Thymus (tissue), 11 donors: Measurements from ENCODE around the gene OXLD1. TPM values are rescaled to one million over a fixed set of nuclear protein-coding genes. Genes with fewer than 3 reads are reported as not detected.
"Not testable (repeated sequence)": the region's sequence is repeated elsewhere in the genome, so short reads cannot be mapped to it uniquely, and the experiment has no call there.

Experiments used
- DNase-seq, 9 donors: peaks; one replicate each; pipeline ENCODE4 v3.0.0-alpha.2; 2013; ENCODE audit warnings: low spot score in 9 of 9, low read depth in 6 of 9, missing footprints in 1 of 9
- H3K27ac ChIP-seq, 2 donors: one replicate each; pipeline ENCODE4 v1.5.1; 2013; ENCODE audit warnings: control low read depth in 1 of 2, low read depth in 1 of 2, low read length in 1 of 2, mild to moderate bottlenecking in 1 of 2, moderate library complexity in 1 of 2
- H3K27me3 ChIP-seq, 2 donors: one replicate each; pipeline ENCODE4 v1.5.1; 2013; ENCODE audit warnings: low read length in 1 of 2; ENCODE audit not compliant: control insufficient read depth in 2 of 2, insufficient read depth in 1 of 2
- H3K36me3 ChIP-seq, 2 donors: one replicate each; pipeline ENCODE4 v1.5.1; 2013; ENCODE audit warnings: low read length in 1 of 2, mild to moderate bottlenecking in 1 of 2, moderate library complexity in 1 of 2; ENCODE audit not compliant: control insufficient read depth in 2 of 2, insufficient read depth in 2 of 2
- H3K4me1 ChIP-seq, 2 donors: one replicate each; pipeline ENCODE4 v1.5.1; 2013; ENCODE audit warnings: low read length in 2 of 2; ENCODE audit not compliant: control insufficient read depth in 2 of 2, insufficient read depth in 2 of 2
- H3K4me3 ChIP-seq, 2 donors: one replicate each; pipeline ENCODE4 v1.5.1; 2013; ENCODE audit warnings: low read length in 2 of 2, control low read depth in 1 of 2, mild to moderate bottlenecking in 1 of 2
- H3K9me3 ChIP-seq, 2 donors: one replicate each; pipeline ENCODE4 v1.5.1; 2013; ENCODE audit warnings: low read length in 1 of 2, mild to moderate bottlenecking in 1 of 2; ENCODE audit not compliant: control insufficient read depth in 2 of 2, insufficient read depth in 1 of 2
- WGBS: extraction: QIAGEN DNeasy Blood & Tissue Kit; methylation state at CpG from one replicate; pipeline ENCODE4 v1.1.7; 2013; 5-methylcytosine and 5-hydroxymethylcytosine counted together
- polyA plus RNA-seq: library from polyadenylated mRNA; stranded (reverse); fragments of 200-250 nt; gene quantifications from one replicate; pipeline ENCODE4 v1.2.3, GENCODE V29; 2013
- total RNA-seq: library from RNA; stranded (reverse); fragments of 120-200 nt; gene quantifications from one replicate; pipeline ENCODE4 v1.2.4, GENCODE V29; 2013
- donor health status: healthy.

OXLD1 gene
- total and polyA plus RNA-seq, 2 donors, result 60.9 to 83.0 TPM

GRCh38 chr17:81638683-81639082 is 27.7 kb downstream of the OXLD1 start:
- Histone ChIP-seq H3K36me3 (peaks cover 0 to 2% of the 10 kb centered on the region in 2 donors), H3K4me3 (no peak overlapping the region), H3K27ac (no peak overlapping the region), H3K27me3 (no peaks in the 10 kb centered on the region), H3K4me1 (peaks cover 14 to 16% of the 10 kb centered on the region in 2 donors), H3K9me3 (no peaks in the 10 kb centered on the region)
- no peak for DNase-seq
- WGBS, result 97% methylated on average over 4 of the region's 4 CpGs

DNA sequence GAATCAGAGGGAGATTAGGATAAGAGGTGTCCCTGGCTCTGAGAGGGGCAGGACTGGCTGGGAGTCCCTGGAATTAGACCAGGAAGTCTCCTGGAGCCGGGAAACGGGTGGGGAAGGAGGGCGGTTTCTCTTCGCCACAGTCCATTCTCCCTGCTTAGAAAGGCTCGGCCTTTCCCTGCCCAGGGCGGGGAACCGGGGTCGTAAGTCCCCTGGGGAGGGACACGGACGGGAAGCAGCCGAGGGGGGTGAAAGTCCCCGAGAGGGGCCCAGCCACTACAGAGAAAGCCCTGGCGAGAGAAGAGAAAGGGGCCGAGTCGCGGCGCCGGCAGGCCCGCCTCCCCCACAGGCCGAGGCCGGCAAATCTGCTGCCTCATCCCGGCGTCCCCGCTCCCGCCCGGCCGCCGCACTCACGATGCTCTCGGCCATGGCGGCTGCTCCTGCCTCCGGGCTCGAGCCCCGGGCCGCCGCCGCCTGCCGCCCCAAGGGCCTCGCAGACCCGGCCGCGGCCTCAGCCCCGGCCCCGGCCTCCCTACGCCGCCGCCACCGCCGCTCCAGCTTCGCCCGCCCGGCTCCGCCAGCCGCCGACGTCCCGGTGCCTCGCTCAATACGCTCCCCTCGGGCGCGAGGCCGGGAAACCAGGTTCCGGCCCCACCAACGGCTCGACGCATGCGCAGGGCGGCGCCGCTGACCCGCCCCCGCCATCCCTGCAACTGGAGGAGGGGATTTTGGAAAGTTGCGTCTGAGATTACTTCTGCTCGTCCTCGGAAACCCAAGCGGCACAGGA is 29.7 kb downstream of the OXLD1 start, which contains the start of the genes NPLOC4 and TSPAN10:
TSS of gene NPLOC4 (minus strand) at position 608 of the 784 bp plus-strand sequence. CDS start at position 426, 182 bp downstream.
TSS of gene TSPAN10 (plus strand) at position 692 of the 784 bp plus-strand sequence. CDS start 5,217 bp downstream, outside the sequence.
- WGBS, result under 1% methylated on average over 77 of the region's 77 CpGs
- Histone ChIP-seq H3K4me1 (peaks cover 14 to 16% of the 10 kb centered on the region in 2 donors), H3K36me3 (peaks cover 0 to 5% of the 10 kb centered on the region in 2 donors), H3K4me3 (peak within 1 kb of the TSS; percentile 86 to 94), H3K9me3 (no peaks in the 10 kb centered on the region), H3K27ac (peak within 1 kb of the TSS; percentile 40 to 84), H3K27me3 (no peaks in the 10 kb centered on the region)
- peak; percentile 42 to 86 (median 68) for DNase-seq

- peak overlapping the region in 1 of 2 donors; percentile 40 for H3K27ac ChIP-seq
- WGBS, result 56% methylated on average over 18 of the region's 18 CpGs
- H3K4me3 ChIP-seq, result peak overlapping the region; percentile 86 to 94
- no peaks in the 10 kb centered on the region for H3K27me3 ChIP-seq
- peaks cover 14 to 16% of the 10 kb centered on the region in 2 donors for H3K4me1 ChIP-seq
- no peak for DNase-seq
- no peaks in the 10 kb centered on the region for H3K9me3 ChIP-seq
- peaks cover 4 to 9% of the 10 kb centered on the region in 2 donors for H3K36me3 ChIP-seq
Measured at GRCh38 chr17:81635973-81636504, 30.4 kb downstream of the OXLD1 start.

DNA sequence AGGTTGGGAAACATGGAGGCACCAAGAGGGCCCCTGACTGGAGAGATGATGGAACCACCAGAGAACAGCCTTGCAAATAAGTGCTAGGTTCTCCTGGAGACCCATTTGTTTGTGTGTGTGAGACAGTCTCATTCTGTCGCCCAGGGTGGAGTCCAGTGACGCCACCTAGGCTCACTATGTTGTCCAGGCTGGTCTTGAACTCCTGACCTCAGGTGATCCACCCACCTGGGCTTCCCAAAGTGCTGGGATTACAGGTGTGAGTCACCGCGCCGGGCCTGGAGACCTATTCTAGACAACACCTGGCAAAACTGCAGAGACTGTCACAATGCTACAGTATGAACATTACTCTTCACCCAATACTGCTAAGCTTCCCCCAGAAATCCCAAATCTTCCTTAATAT is 31.0 kb downstream of the OXLD1 start:
- Histone ChIP-seq H3K27ac (no peak overlapping the region), H3K4me3 (no peak overlapping the region), H3K4me1 (peaks cover 14 to 16% of the 10 kb centered on the region in 2 donors), H3K36me3 (peaks cover 4 to 9% of the 10 kb centered on the region in 2 donors), H3K9me3 (no peaks in the 10 kb centered on the region), H3K27me3 (no peaks in the 10 kb centered on the region)
- WGBS, result 97% methylated on average over 5 of the region's 5 CpGs
- no peak for DNase-seq

- H3K4me1 ChIP-seq, result peaks cover 12% of the 10 kb centered on the region in 2 donors
- WGBS, result 82% methylated on average over 7 of the region's 7 CpGs
- no peaks in the 10 kb centered on the region for H3K27me3 ChIP-seq
- H3K36me3 ChIP-seq, result peaks cover 25 to 37% of the 10 kb centered on the region in 2 donors
- no peak overlapping the region for H3K27ac ChIP-seq
- H3K4me3 ChIP-seq, result no peak overlapping the region
- no peak for DNase-seq
- H3K9me3 ChIP-seq, result no peaks in the 10 kb centered on the region
Measured at GRCh38 chr17:81631482-81631881, 34.9 kb downstream of the OXLD1 start.

GRCh38 chr17:81630274-81630673 is 36.1 kb downstream of the OXLD1 start:
- Histone ChIP-seq H3K9me3 (no peaks in the 10 kb centered on the region), H3K27me3 (no peaks in the 10 kb centered on the region), H3K4me3 (no peak overlapping the region), H3K27ac (no peak overlapping the region), H3K4me1 (peaks cover 1 to 2% of the 10 kb centered on the region in 2 donors), H3K36me3 (peaks cover 32 to 48% of the 10 kb centered on the region in 2 donors)
- DNase-seq, result no peak
- WGBS, result 97% methylated on average over 8 of the region's 8 CpGs

- Histone ChIP-seq H3K27ac (no peak overlapping the region), H3K4me3 (no peak overlapping the region), H3K4me1 (no peaks in the 10 kb centered on the region), H3K36me3 (peaks cover 67 to 72% of the 10 kb centered on the region in 2 donors), H3K9me3 (peaks cover 0 to 4% of the 10 kb centered on the region in 2 donors), H3K27me3 (no peaks in the 10 kb centered on the region)
- no peak for DNase-seq
- WGBS, result 97% methylated on average over 11 of the region's 11 CpGs
Measured at GRCh38 chr17:81621494-81622130, 44.8 kb downstream of the OXLD1 start.

DNA sequence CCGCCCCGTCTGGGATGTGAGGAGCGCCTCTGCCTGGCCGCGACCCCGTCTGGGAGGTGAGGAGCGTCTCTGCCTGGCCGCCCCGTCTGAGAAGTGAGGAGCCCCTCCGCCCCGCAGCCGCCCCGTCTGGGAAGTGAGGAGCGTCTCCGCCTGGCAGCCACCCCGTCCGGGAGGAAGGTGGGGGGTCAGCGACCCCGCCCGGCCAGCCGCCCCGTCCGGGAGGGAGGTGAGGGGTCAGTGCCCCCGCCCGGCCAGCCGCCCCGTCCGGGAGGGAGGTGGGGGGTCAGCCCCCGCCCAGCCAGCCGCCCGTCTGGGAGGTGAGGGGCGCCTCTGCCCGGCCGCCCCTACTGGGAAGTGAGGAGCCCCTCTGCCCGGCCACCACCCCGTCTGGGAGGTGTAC is 48.1 kb downstream of the OXLD1 start:
- H3K9me3 ChIP-seq, H3K27me3 ChIP-seq, H3K4me3 ChIP-seq, H3K27ac ChIP-seq, DNase-seq: not testable (repeated sequence)
- WGBS, result 97% methylated on average over 30 of the region's 36 CpGs
- peaks cover 0 to 13% of the 10 kb centered on the region in 2 donors for H3K4me1 ChIP-seq
- H3K36me3 ChIP-seq, result peaks cover 60 to 68% of the 10 kb centered on the region in 2 donors

GRCh38 chr17:81616877-81617276 is 49.5 kb downstream of the OXLD1 start:
- 64% methylated on average over 7 of the region's 7 CpGs for WGBS
- DNase-seq, result no peak
- peaks cover 62 to 67% of the 10 kb centered on the region in 2 donors for H3K36me3 ChIP-seq
- no peak overlapping the region for H3K27ac ChIP-seq
- peaks cover 0 to 13% of the 10 kb centered on the region in 2 donors for H3K4me1 ChIP-seq
- no peaks in the 10 kb centered on the region for H3K27me3 ChIP-seq
- no peak overlapping the region for H3K4me3 ChIP-seq
- peaks cover 0 to 4% of the 10 kb centered on the region in 2 donors for H3K9me3 ChIP-seq
